OCI-M2 (cell line): Measurements from ENCODE around the gene PCBP1.
"Not testable (repeated sequence)": the region's sequence is repeated elsewhere in the genome, so short reads cannot be mapped to it uniquely, and the experiment has no call there.

Experiments
- DNase-seq: peaks from one replicate; lab custom pipeline; 2025; ENCODE audit not compliant: unreplicated experiment; lab: John Stamatoyannopoulos, UW

Gene PCBP1

GRCh38 chr2:70095720-70096670, 8.7 kb downstream of the PCBP1 start:
- DNase-seq: no peak

GRCh38 chr2:70098032-70098431, 10.8 kb downstream of the PCBP1 start:
- no peak for DNase-seq

- DNase-seq: no peak
These were observed 12.0 kb downstream of the PCBP1 start for GRCh38 chr2:70099270-70099669.

- DNase-seq: no peak
These were observed 13.9 kb downstream of the PCBP1 start for GRCh38 chr2:70101174-70101573.

- DNase-seq: not testable (repeated sequence)
These were observed 14.4 kb downstream of the PCBP1 start for GRCh38 chr2:70101686-70102085.

- DNase-seq: not testable (repeated sequence)
These were observed 15.1 kb downstream of the PCBP1 start for GRCh38 chr2:70102323-70102905.

GRCh38 chr2:70103531-70104061, 16.3 kb downstream of the PCBP1 start:
- no peak for DNase-seq

DNA sequence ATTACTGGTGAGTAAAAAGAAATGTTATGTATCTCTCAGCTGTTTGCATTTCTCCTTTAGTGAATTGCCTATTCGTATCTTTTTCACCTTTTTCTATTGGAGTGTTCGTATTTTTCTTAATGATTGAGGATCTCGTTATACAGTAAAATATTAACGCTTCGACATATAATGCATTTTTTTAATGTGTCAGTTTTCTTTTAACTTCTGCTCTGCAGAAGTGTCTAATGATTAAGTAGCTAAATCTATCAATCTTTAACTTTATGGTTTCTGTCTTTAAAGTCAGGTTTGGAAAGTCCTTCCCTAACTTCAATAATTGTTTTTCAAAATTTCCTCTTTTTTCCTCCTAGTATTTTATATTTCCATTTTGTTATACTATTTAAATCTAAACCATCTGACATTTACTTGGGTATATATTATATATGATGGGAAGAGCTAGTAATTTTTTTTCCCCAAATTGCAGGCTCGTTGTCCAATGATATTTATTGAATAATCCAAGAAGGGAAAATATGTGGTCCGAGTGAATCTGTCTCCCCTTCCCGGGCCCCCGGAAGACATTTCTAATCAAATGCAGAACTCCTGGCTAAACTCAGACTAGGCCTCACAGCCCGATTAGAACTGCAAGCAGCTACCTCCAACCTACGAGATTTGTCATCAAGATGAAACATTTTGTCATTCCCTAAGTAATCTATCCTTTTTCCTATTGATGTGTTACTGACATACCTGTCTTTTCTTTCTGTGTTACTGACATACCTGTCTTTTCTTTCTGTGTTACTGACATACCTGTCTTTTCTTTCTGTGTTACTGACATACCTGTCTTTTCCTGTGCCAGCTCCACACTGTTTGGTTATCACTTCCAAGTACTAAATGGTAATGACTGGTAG, 17.2 kb downstream of the PCBP1 start:
- no peak for DNase-seq

DNA sequence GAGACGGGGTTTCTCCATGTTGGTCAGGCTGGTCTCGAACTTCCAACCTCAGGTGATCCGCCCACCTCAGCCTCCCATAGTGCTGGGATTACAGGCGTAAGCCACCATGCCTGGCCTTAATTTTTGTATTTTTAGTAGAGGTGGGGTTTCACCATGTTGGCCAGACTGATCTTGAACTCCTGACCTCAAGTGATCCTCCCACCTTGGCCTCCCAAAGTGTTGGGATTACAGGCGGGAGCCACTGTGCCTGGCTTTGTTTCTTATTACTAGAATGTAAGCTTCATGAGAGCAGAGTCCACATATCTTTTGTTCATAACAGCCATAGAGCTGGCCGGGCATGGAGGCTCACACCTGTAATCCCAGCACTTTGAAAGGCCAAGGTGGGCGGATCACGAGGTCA, 18.9 kb downstream of the PCBP1 start:
- not testable (repeated sequence) for DNase-seq

GRCh38 chr2:70110397-70110796, 23.1 kb downstream of the PCBP1 start:
- not testable (repeated sequence) for DNase-seq

DNA sequence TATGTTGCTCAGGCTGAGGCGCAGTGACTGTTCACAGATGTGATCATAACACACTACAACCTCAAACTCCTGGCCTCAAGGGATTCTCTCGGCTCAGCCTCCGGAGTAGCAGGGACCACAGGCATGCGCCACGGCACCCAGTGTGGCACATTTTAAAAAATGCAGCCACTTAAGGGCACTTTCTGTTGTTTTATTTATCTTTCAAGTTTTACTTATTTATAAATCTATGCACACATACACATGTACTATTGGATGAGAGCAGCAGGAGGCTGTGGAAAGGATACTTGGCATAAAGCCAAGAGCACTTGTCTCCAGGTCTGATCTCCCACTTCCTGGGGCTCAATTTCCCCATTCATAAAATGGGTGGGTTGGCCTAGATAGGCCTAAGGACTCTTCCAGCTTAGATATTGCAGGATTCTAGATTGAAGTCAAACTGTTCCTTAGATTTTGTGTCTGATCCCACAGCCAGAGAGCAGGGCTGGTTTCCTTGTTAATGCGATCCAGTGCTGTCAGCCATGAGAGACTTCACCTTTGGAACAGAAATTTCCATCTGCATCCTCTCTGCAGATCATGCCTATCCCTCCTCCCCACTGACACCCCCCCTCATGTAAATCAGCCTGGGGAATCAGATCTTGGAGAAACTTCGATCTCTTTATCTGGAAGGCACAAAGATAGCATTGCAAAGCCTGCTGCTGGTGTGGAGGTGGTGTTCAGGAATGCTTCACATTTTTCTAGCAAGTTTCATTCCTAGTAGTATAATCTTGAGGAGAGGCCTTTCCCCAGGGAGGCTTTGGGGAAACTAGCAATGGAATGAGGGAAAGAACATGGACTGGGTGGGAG, 24.7 kb downstream of the PCBP1 start:
- no peak for DNase-seq

DNA sequence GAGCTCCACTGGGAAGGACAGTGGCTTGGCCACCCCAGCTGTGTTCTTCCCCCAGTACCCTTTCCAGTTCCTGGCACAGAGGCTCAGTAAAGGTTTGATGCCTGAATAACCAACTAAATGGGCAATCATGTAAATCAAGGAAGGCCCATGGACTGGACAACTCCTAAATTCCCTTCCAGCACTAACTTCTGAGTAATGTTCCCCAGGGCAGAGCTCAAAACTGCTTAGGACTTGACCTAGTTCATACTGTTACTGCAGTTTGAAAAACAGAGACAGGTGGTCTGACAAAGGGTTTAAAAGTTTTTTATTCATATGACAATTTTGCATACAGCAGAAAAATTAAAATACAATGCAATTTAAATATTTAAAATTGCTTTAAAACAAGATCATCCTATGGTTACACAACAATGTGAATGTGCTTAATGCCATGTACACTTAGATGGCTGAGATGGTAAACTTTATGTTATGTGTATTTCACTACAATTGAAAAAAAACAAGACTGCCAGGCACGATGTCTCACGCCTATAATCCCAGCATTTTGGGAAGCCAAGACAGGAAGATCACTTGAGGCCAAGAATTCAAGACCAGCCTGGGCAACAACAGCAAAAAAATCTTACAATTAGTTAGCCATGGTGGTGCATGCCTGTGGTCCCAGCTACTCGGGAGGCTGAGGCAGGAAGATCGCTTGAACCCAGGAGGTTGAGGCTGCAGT, 26.2 kb downstream of the PCBP1 start:
- DNase-seq: no peak

- no peak for DNase-seq
These were observed 28.6 kb downstream of the PCBP1 start for GRCh38 chr2:70115646-70116442.

GRCh38 chr2:70116936-70117552, 29.8 kb downstream of the PCBP1 start:
- no peak for DNase-seq

DNA sequence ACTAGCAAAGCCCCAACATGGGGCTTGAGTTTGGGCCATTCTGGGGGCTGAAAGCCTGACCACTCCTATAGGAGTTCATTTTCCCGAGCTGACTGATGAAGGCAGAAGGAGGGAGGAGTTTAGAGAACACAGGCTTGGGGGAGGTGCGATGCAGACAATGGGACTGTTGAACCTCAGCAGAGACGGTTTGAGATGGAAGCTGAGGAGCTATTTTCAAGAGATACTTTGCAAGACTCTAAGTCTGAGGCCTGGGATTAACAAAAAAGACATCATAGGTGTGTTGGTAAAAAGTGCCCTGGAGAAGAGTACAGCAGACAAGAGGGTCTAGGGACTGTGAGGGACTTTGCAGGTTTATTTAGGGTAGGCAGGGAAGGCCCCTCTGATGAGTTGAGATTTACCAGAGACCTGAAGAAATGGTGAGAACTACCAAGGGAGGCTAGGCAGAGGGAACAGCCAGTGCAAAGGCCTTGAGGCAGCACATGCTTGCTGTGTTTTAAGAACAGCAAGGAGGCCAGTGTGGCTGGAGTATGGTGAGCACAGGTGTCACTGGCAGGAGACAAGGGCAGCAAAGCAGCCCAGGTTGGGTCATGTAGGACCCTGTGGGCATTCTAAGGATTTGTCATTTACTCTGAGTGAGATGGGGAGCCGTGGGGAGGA, 31.6 kb downstream of the PCBP1 start:
- DNase-seq: no peak

DNA sequence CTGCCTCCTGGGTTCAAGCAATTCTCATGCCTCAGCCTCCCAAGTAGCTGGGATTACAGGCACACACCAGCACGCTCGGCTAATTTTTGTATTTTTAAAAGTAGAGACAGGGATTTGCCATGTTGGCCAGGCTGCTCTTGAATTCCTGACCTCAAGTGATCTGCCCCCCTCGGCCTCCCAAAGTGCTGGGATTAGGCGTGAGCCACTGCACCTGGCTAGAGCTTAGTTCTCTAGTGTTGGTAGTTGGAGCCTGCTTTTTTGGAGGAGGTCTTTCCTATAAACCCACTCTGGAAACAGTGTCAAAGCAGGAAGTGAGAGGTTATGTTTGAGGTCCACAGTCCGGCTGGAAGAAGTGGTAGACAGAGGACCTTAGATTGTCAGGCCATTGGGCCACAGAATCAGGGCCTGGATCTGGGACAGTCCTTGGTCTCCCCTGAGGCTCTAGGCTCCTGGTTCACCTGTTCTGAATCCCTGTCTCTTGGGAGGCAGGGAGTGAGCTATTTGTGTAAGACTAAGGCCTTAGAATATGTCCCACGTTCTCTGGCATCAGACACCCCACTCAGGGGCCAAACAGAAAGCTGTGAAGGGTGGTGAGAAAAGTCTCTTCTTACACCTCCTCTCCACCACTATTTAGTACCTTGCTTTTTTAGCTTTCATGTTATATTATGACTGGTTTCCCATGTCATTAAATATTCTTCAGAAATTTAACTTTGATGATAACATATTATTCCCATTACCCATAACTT, 34.5 kb downstream of the PCBP1 start:
- DNase-seq: no peak

DNA sequence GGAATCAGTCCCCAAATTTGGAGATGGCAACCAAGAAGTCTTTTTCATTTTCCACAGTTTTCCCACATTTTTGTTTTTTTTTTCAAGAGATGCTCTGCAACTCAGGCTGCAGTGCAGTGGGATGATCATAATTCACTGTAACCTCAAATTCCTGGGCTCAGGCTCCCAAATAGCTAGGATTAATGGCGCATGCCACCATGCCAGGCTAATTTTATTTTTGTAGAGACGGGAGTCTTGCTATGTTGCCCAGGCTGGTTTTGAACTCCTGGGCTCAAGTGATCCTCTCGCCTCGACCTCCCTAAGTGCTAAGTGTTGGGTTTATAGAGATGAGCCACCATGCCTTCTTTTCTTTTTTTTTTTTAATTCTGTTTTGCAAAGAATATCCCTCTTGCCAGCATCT, 35.2 kb downstream of the PCBP1 start:
- no peak for DNase-seq
